Stimulated activated naive CD4-positive, alpha-beta T cell treated with Interleukin-2 at 50 U/mL for 16 hours (primary cell): ENCODE measurements around the gene APOA5.
"Not testable (repeated sequence)": the region's sequence is repeated elsewhere in the genome, so short reads cannot be mapped to it uniquely, and the experiment has no call there.

ENCODE experiments used
- DNase-seq: peaks from one replicate; lab custom pipeline; 2025; lab: John Stamatoyannopoulos, UW

The APOA5 gene

DNA sequence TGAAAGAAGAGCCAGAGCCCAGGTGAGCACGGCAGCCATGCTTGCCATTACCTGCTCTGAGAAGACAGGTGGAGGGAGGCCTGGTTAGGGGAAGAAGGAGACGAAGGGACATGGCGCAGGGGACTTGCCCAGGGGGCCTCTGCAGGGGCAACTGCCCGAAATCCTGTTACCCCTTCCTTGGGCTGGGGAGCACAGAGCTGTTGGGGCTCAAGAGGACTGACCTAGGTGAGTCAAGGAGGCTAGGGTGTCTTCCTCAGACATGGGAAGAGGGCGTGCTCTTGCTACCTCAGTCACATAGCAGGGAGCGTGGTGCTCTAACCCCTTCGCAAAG is at the start of gene APOA5:
Gene APOA5 (minus strand): TSS at position 67 of the 331 bp plus-strand sequence. CDS start 19 bp downstream, at position 48.
- no peak for DNase-seq

DNA sequence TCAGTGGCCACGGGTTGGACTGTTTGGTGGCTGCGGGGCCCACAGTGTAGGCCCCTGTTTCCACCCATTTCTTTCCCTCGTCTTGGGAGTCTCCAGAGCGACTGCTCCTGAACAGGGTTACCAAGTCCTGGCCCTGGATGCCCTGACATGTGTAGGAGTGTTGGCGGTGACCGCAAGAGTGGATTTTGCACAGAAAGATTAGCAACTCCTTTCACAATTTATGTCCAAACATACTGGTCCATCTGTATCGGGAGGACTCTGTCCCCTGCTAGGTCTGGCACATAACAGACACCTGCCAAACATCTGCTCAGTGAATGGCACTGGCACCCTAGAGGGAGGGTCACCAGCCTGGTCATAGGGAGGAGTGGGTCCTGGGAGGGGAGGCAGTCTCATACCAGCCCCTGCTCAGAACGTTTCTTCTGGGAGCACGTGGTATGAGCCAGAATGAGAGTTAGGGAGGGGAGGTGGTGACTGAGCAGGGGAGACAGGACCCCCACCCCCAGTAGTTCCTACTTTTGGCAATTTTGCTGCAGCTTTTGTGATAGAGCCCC is 49.1 kb upstream of the APOA5 start:
- DNase-seq = no peak

- no peak for DNase-seq
Measured at GRCh38 chr11:116840224-116840745, 48.6 kb upstream of the APOA5 start.

DNA sequence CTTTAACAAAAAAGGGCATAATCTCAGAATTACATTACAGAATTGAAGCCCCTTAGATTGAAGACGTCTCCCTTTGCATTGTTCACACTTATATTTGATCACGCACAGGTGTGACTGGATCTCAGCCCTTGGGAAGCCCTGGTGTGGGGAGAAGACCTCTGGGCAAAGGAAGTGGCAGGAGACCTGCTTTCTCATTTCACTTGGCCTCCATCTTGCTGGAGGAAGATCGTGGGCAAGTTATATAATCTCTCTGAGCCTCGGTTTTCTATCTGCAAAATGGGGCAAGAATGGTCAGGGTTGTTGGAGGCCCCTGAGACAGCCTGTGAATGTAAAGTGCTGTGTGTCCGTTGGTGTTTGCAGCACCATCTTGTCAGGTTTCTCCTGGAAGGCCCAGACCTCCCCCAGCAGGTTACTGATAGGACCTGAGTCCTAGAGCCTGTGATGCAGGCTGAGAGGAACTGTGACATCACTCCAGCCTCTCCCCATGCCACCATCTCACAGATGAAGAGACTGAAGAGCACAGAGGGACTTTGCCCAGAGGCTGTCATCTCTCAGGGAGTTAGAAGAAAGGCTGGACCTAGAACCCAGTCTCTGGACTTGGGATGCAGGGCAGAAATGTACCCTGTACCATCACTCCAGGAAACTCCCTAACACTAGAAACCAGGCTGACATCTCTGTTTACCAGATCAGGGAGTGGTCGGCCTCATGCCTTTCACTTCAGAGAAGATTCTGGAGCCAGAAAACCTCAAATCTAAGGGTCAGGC is 46.8 kb upstream of the APOA5 start:
- DNase-seq = no peak

GRCh38 chr11:116837231-116838091 is 45.8 kb upstream of the APOA5 start, which contains the start of gene APOA1:
Gene APOA1, minus strand, starts transcription at chr11:116837622. Its CDS starts 235 bp downstream, at chr11:116837387.
- DNase-seq = no peak

GRCh38 chr11:116836632-116836991 is 44.9 kb upstream of the APOA5 start:
- DNase-seq = no peak

DNA sequence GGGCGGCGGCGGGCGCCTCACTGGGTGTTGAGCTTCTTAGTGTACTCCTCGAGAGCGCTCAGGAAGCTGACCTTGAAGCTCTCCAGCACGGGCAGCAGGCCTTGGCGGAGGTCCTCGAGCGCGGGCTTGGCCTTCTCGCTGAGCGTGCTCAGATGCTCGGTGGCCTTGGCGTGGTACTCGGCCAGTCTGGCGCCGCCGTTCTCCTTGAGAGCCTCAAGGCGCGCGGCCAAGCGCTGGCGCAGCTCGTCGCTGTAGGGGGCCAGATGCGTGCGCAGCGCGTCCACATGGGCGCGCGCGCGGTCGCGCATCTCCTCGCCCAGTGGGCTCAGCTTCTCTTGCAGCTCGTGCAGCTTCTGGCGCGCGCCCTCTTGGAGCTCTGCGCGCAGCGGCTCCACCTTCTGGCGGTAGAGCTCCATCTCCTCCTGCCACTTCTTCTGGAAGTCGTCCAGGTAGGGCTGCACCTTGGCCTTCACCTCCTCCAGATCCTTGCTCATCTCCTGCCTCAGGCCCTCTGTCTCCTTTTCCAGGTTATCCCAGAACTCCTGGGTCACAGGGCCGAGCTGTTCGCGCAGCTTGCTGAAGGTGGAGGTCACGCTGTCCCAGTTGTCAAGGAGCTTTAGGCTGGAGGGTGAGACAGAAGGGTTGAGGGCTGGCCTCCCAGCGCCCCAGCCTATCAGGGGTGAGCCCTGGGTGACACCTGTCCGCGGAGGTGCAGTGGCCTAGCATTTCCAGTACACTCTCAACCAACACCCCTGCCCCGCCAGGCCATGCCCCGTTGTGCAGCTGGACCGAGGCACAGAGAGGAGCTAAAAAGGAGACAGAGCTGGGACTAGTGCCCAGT is 44.3 kb upstream of the APOA5 start:
- DNase-seq = peak; percentile 70

DNA sequence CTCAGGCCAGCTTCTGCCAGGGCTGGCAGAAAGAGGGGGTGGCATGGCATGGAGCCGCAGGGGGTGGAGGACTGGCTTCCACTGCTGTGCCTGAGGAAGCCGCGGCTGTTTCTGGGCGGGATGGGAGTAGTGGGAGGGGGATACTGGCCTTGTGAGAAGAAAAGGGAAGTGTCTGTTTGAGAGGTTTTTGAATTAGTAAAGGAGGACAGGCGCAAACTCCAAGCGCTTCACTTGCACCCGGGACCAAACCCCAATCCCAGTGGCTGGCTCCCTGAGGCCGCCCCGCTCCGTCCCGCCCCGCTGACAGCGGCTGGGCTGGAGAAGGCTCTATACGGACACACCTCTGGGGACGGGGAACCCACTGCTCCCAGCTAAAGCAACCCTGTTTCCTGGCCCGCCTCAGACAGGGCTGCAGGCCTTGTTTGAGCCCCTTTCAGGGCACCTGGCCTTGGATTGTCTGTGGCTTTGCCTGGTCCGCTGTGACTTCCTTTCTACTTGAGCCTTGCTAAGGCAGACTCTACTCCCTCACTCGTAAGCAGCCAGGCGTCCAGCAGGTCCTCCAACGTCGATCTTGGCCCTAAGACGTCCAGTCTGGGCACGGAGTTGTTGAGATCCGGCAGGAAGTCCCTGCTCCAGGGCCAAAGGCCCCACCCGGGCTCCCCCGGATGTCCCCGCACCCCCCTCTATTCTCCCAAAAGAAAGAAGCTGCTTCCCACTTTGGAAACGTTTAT is 43.5 kb upstream of the APOA5 start:
- no peak for DNase-seq

DNA sequence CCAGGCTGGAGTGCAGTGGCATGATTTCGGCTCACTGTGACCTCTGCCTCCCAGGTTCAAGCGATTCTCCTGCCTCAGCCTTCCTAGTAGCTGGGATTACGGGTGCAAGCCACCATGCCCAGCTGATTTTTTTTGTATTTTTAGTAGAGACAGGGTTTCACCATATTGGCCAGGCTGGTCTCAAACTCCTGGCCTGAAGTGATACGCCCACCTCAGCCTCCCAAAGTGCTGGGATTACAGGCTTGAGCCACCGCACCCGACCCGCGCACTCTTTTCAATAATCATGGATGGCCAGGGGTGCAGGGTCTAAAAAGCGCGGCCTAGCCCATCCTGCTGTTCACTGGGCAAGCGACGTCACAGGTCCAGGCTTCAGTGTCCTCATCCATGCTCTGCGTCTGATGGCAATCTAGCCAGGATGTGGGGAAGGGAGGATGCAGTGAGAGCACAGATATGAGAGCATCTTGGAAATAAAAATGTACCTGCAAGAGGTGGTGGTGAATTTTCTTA is 42.9 kb upstream of the APOA5 start:
- not testable (repeated sequence) for DNase-seq

GRCh38 chr11:116833816-116834534 is 42.3 kb upstream of the APOA5 start:
- DNase-seq = no peak

DNA sequence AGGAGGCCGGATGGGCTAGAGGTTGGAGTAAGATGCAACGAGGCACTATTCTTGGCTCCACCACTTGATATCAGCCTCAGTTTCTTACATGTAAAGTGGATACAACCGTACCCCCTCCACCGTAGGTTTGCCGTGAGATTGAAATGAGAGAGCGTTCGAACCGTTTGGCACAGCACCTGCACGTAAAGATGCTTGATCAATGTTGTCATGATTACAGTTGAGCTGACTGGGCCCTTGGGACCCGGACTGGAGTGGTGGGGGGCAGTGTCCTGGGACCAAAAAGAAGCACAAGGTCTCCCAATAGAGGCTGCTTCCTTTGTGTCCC is 41.8 kb upstream of the APOA5 start:
- no peak for DNase-seq

- DNase-seq = no peak
Measured at GRCh38 chr11:116832350-116833290, 40.9 kb upstream of the APOA5 start.

- DNase-seq = no peak
Measured at GRCh38 chr11:116831790-116832349, 40.2 kb upstream of the APOA5 start.

DNA sequence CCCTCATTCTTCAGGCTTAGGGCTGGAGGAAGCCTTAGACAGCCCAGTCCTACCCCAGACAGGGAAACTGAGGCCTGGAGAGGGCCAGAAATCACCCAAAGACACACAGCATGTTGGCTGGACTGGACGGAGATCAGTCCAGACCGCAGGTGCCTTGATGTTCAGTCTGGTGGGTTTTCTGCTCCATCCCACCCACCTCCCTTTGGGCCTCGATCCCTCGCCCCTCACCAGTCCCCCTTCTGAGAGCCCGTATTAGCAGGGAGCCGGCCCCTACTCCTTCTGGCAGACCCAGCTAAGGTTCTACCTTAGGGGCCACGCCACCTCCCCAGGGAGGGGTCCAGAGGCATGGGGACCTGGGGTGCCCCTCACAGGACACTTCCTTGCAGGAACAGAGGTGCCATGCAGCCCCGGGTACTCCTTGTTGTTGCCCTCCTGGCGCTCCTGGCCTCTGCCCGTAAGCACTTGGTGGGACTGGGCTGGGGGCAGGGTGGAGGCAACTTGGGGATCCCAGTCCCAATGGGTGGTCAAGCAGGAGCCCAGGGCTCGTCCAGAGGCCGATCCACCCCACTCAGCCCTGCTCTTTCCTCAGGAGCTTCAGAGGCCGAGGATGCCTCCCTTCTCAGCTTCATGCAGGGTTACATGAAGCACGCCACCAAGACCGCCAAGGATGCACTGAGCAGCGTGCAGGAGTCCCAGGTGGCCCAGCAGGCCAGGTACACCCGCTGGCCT is 38.7 kb upstream of the APOA5 start:
- no peak for DNase-seq

GRCh38 chr11:116829525-116830183 is 38.0 kb upstream of the APOA5 start, which contains the start of gene APOC3:
Gene APOC3, plus strand, starts transcription at chr11:116829907. Its CDS starts 676 bp downstream, at chr11:116830583.
- no peak for DNase-seq

GRCh38 chr11:116828632-116829524 is 37.2 kb upstream of the APOA5 start:
- no peak for DNase-seq
